ENCODE results near the gene PPP1R37. TPM values are rescaled to one million over a fixed set of nuclear protein-coding genes. Genes with fewer than 3 reads are reported as not detected.
A peak's percentile ranks its signal among the peaks of the same experiment; 100 is the strongest.

Gene PPP1R37
- total and polyA plus RNA-seq, 2 donors (not counting 1 experiment from before 2014, with no cell fraction given), result 20.7 to 28.1 TPM

DNA sequence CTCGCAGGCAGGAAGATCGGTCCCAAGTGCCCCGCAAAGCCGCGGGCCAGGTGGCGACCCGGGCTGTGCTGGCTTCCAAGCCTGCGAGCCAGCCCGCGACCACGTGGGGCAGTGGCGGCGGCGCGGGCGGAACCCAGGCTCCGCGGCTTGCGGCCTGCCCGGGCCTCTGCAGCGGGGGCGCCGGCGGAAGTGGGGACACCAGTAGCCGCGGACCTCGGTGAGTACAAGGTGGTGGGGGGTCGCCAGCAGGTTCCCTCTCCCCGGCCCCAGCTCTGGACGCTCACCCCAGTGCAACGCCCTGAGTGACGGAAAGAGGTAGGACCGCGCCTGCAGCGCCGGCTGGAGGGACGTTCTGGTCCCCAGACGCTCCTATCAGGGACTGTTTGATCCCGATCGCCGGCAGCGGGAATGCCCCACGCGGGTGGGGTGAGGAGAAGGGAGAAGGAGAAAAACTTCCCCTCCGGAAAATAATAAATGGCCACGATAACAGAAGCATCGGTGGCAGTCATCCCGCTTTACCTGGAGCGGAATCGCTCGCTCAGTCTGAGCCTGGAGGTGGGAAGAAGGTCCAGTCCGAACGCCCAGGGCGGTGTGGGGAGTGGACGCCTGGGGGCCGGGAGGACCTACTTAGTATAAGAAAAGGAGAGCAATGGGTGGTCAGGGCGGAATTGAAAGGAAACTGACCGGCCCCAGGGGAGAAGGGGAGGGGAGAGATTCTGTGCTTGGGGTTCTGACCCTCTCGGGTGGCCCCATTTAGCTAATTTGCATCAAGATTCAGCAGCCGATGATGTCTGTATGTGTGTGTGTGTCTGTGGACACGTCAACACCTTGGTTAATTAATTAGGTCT, 13.7 kb upstream of the PPP1R37 start, which contains the start of gene GEMIN7:
GEMIN7 (plus strand) TSS at position 198 of the 848 bp plus-strand sequence. CDS start 10,855 bp downstream, outside the sequence.
- Mint-ChIP-seq H3K9me3 (ENCODE audit: insufficient read depth) (no peaks in the 10 kb centered on the region), H3K4me3 (peak within 1 kb of the TSS; percentile 98), H3K4me1 (peaks cover 53% of the 10 kb centered on the region), H3K27ac (peak within 1 kb of the TSS; percentile 94), H3K27me3 (no peaks in the 10 kb centered on the region)
- Histone ChIP-seq H3K27me3 (replicated peaks in 1 of 4; ENCODE audit: control extremely low read depth in 1 of 4, control insufficient read depth in 3 of 4, insufficient read depth in 4 of 4, low read length in 3 of 4) (no peaks in the 10 kb centered on the region), H3K4me1 (ENCODE audit: control insufficient read depth in 2 of 2, insufficient read depth in 2 of 2, low read length in 2 of 2) (peaks cover 40 to 49% of the 10 kb centered on the region in 2 donors), H3K79me2 (ENCODE audit: control insufficient read depth, insufficient read depth, low read length) (peaks cover 86% of the 10 kb centered on the region), H3K9ac (ENCODE audit: low read length) (peak within 1 kb of the TSS; percentile 92), H3K27ac (ENCODE audit: low read length in 2 of 2) (peak within 1 kb of the TSS; percentile 62 to 92), H4K20me1 (ENCODE audit: control insufficient read depth, insufficient read depth, low read length, poor library complexity, severe bottlenecking) (peaks cover 32% of the 10 kb centered on the region), H3K36me3 (replicated peaks in 1 of 2; ENCODE audit: control extremely low read depth in 1 of 2, control insufficient read depth in 1 of 2, extremely low read depth in 1 of 2, insufficient read depth in 2 of 2, low read length in 1 of 2) (peaks cover 0 to 24% of the 10 kb centered on the region in 2 experiments), H3K9me3 (ENCODE audit: control extremely low read depth in 1 of 3, control insufficient read depth in 2 of 3, insufficient read depth in 1 of 3, low read length in 2 of 3) (no peaks in the 10 kb centered on the region), H2AFZ (ENCODE audit: insufficient read depth, low read depth, low read length, poor library complexity, severe bottlenecking) (peak within 1 kb of the TSS; percentile 95), H3K4me3 (ENCODE audit: control extremely low read depth in 1 of 5, extremely low read depth in 1 of 5, insufficient read depth in 1 of 5, low read depth in 2 of 5, low read length in 4 of 5) (peak within 1 kb of the TSS; percentile 71 to 98 (median 77)), H3K4me2 (replicated peaks; ENCODE audit: low read depth, low read length, poor library complexity, severe bottlenecking) (peak within 1 kb of the TSS; percentile 92)
- DNase-seq, result peak; percentile 86
- WGBS (ENCODE audit: insufficient coverage), result under 1% methylated on average over 50 of the region's 61 CpGs
- peak; percentile 15 for ATAC-seq (ENCODE audit: low read depth)
- ChIA-PET POLR2A (interaction anchor here (0.9 to 4.1 kb wide), 4 partner anchors 13 to 99 kb away, joined by 3 to 28 read pairs (median 6); partner anchors contain the start of genes BLOC1S3, PPP1R37 and TRAPPC6A), CTCF (interaction anchor here (0.7 to 2.4 kb wide), 10 partner anchors 11 to 125 kb away, joined by 3 to 8 read pairs (median 4); partner anchors contain the start of gene PPP1R37)
- intact Hi-C loops (cut with micrococcal nuclease), result loop anchor here (1.0 to 5.0 kb wide), 4 partner anchors 12 to 327 kb away; partner anchors contain the start of gene CLASRP
- no peak for TF ChIP-seq EZH2 (IDR thresholded peaks at IDR 0.05; ENCODE audit: borderline replicate concordance, insufficient read depth, low read depth, low read length, poor library complexity, severe bottlenecking)
- TF ChIP-seq, protein P1, sequence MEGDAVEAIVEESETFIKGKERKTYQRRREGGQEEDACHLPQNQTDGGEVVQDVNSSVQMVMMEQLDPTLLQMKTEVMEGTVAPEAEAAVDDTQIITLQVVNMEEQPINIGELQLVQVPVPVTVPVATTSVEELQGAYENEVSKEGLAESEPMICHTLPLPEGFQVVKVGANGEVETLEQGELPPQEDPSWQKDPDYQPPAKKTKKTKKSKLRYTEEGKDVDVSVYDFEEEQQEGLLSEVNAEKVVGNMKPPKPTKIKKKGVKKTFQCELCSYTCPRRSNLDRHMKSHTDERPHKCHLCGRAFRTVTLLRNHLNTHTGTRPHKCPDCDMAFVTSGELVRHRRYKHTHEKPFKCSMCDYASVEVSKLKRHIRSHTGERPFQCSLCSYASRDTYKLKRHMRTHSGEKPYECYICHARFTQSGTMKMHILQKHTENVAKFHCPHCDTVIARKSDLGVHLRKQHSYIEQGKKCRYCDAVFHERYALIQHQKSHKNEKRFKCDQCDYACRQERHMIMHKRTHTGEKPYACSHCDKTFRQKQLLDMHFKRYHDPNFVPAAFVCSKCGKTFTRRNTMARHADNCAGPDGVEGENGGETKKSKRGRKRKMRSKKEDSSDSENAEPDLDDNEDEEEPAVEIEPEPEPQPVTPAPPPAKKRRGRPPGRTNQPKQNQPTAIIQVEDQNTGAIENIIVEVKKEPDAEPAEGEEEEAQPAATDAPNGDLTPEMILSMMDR (IDR thresholded peaks at IDR 0.05), result peak; percentile 11
